RWPE2 (cell line): ENCODE data around the gene PLXNA3.

Experiments
- ATAC-seq: fragments of 200-7000 bp; cut with Tn5 transposase; 3 replicates; pipeline ENCODE4 v1.9.1; 2021; ENCODE audit warnings: low read depth
- DNase-seq: peaks from one replicate; pipeline ENCODE4 v3.0.0-alpha.2; 2020; ENCODE audit warnings: low spot score
- H3K27ac ChIP-seq: fragments of 450-650 bp; 2 replicates; pipeline ENCODE4 v1.5.1; 2017; ENCODE audit warnings: mild to moderate bottlenecking; ENCODE audit not compliant: poor library complexity, severe bottlenecking
- H3K27me3 ChIP-seq: fragments of 250-450 bp; sonication (Bioruptor Pico); 2 replicates; pipeline ENCODE4 v1.5.1; 2021; ENCODE audit warnings: mild to moderate bottlenecking, moderate library complexity; ENCODE audit not compliant: insufficient read depth, poor library complexity, severe bottlenecking
- H3K36me3 ChIP-seq: fragments of 250-450 bp; sonication (Bioruptor Pico); 2 replicates; pipeline ENCODE4 v1.5.1; 2020; ENCODE audit warnings: low read depth, mild to moderate bottlenecking, moderate library complexity
- H3K4me1 ChIP-seq: fragments of 250-450 bp; sonication (Bioruptor Pico); 2 replicates; pipeline ENCODE4 v1.5.1; 2021; ENCODE audit warnings: mild to moderate bottlenecking, moderate library complexity; ENCODE audit not compliant: insufficient read depth, poor library complexity, severe bottlenecking
- H3K4me3 ChIP-seq: fragments of 250-450 bp; sonication (Bioruptor Pico); 2 replicates; pipeline ENCODE4 v1.5.1; 2021; ENCODE audit warnings: mild to moderate bottlenecking, moderate library complexity; ENCODE audit not compliant: severe bottlenecking
- H3K9me3 ChIP-seq: fragments of 250-450 bp; sonication (Bioruptor Pico); 2 replicates; pipeline ENCODE4 v1.5.1; 2021; ENCODE audit warnings: mild to moderate bottlenecking, moderate library complexity; ENCODE audit not compliant: severe bottlenecking
- CTCF ChIP-seq: fragments of 450-650 bp; IDR thresholded peaks from one replicate; pipeline ENCODE4 v1.5.1; 2017; ENCODE audit warnings: mild to moderate bottlenecking, moderate library complexity; ENCODE audit not compliant: poor library complexity, severe bottlenecking

The PLXNA3 gene

GRCh38 chrX:154434394-154435168 is 23.5 kb upstream of the PLXNA3 start:
- Histone ChIP-seq H3K27me3 (no peaks in the 10 kb centered on the region), H3K9me3 (no peaks in the 10 kb centered on the region), H3K27ac (no peak overlapping the region), H3K36me3 (0 out of 2 replicates have a peak, but pooled peaks cover 4% of the 10 kb centered on the region), H3K4me3 (no peak overlapping the region), H3K4me1 (no peaks in the 10 kb centered on the region)
- no peak for ATAC-seq
- TF ChIP-seq CTCF, result no peak
- no peak for DNase-seq

- TF ChIP-seq CTCF, result no peak
- H3K9me3 ChIP-seq, result no peaks in the 10 kb centered on the region
- no peaks in the 10 kb centered on the region for H3K4me1 ChIP-seq
- H3K27me3 ChIP-seq, result no peaks in the 10 kb centered on the region
- peaks cover 7% of the 10 kb centered on the region for H3K36me3 ChIP-seq
- no peak overlapping the region for H3K27ac ChIP-seq
- no peak for ATAC-seq
- DNase-seq, result no peak
- H3K4me3 ChIP-seq, result no peak overlapping the region
Observed at GRCh38 chrX:154435171-154435733, 22.8 kb upstream of the PLXNA3 start.

GRCh38 chrX:154436374-154436982 is 21.6 kb upstream of the PLXNA3 start:
- Histone ChIP-seq H3K27ac (peak overlapping the region; percentile 54), H3K27me3 (no peaks in the 10 kb centered on the region), H3K4me1 (no peaks in the 10 kb centered on the region), H3K9me3 (no peaks in the 10 kb centered on the region), H3K4me3 (peak overlapping the region; percentile 95), H3K36me3 (peaks cover 10% of the 10 kb centered on the region)
- 0 out of 3 replicates have a peak, but pooled peaks have one; percentile 20 for ATAC-seq
- no peak for TF ChIP-seq CTCF
- no peak for DNase-seq

- DNase-seq (no peak), ATAC-seq (peak; percentile 29; the same call in 1 of the 3 replicates)
- H3K9me3 ChIP-seq, result no peaks in the 10 kb centered on the region
- no peaks in the 10 kb centered on the region for H3K4me1 ChIP-seq
- peaks cover 17% of the 10 kb centered on the region for H3K36me3 ChIP-seq
- no peaks in the 10 kb centered on the region for H3K27me3 ChIP-seq
- peak within 1 kb of the TSS; percentile 54 for H3K27ac ChIP-seq
- no peak for TF ChIP-seq CTCF
- peak within 1 kb of the TSS; percentile 95 for H3K4me3 ChIP-seq
Observed at GRCh38 chrX:154436983-154437752, 20.9 kb upstream of the PLXNA3 start, which contains the start of gene GDI1. GDI1 (plus strand) TSS chrX:154437154; CDS start chrX:154437255, 101 bp downstream.
